GM12878 (cell line): ENCODE data around the gene SLCO6A1. TPM values are rescaled to one million over a fixed set of nuclear protein-coding genes. Genes with fewer than 3 reads are reported as not detected.

Experiments used
- ATAC-seq: fragments of 200-7000 bp; cut with Tn5 transposase; 3 replicates; pipeline ENCODE4 v1.9.1; 2020; ENCODE audit warnings: mild to moderate bottlenecking, moderate library complexity
- BruUV-seq: library from RNA; stranded (reverse); fragments of 400-500 nt; replicated peaks from 2 replicates; lab custom pipeline; 2021; lab: Mats Ljungman, UMichigan
- CTCF ChIA-PET: fragments of 300-600 bp; sonication (Branson Sonifier 250); formaldehyde crosslinking; extraction: SDS; loops from one replicate; lab custom pipeline; 2021; ENCODE audit warnings: inconsistent platforms; lab: Yijun Ruan, JAX
- POLR2A ChIA-PET: fragments of 350-600 bp; formaldehyde crosslinking; extraction: SDS; loops from one replicate; lab custom pipeline; 2021; ENCODE audit warnings: inconsistent platforms; lab: Charles Lee
- RAD21 ChIA-PET: fragments of 300-600 bp; sonication (Branson Sonifier 250); formaldehyde crosslinking; loops from one replicate; lab custom pipeline; 2023; ENCODE audit warnings: antibody characterized with exemption; ENCODE audit not compliant: unreplicated experiment; lab: Charles Lee
- SMC1A ChIA-PET: fragments of 300-600 bp; sonication (Branson Sonifier 250); formaldehyde crosslinking; loops from one replicate; lab custom pipeline; 2023; ENCODE audit not compliant: unreplicated experiment, uncharacterized antibody; lab: Charles Lee
- DNase-seq: peaks from one replicate; pipeline ENCODE4 v3.0.0-alpha.2; 2011; ENCODE audit warnings: low read depth, low spot score
- FAIRE-seq: peaks from 3 replicates; lab custom pipeline; 2011; peaks lifted over from hg19 to GRCh38; lab: Jason Lieb, UNC
- H2AFZ ChIP-seq: 2 replicates; pipeline ENCODE4 v1.6.0; 2011; ENCODE audit warnings: low read depth, low read length, control low read depth; ENCODE audit not compliant: control insufficient read depth
- H3K27ac ChIP-seq: 2 replicates; pipeline ENCODE4 v1.5.1; 2011; ENCODE audit warnings: control low read depth; ENCODE audit not compliant: control insufficient read depth, insufficient read depth
- H3K27me3 ChIP-seq, 2 experiments: replicated peaks in 1 of 2; 2 replicates each; pipeline versions ENCODE4 v1.6.0 to v1.6.1; 2011; ENCODE audit warnings: low read length in 1 of 2; ENCODE audit not compliant: control insufficient read depth in 2 of 2, insufficient read depth in 2 of 2
- H3K36me3 ChIP-seq, 2 experiments: 2 replicates each; pipeline ENCODE4 v1.5.1; 2011; ENCODE audit warnings: low read length in 1 of 2; ENCODE audit not compliant: control insufficient read depth in 2 of 2, insufficient read depth in 2 of 2
- H3K4me1 ChIP-seq: 2 replicates; pipeline ENCODE4 v1.6.1; 2011; ENCODE audit warnings: mild to moderate bottlenecking, low read length, moderate library complexity, mixed read lengths; ENCODE audit not compliant: control insufficient read depth, insufficient read depth
- H3K4me2 ChIP-seq: 2 replicates; pipeline ENCODE4 v1.6.0; 2011; ENCODE audit warnings: control low read depth; ENCODE audit not compliant: control insufficient read depth, insufficient read depth
- H3K4me3 ChIP-seq: fragments of 200-600 bp; sonication (generic); 2 replicates; pipeline ENCODE4 v1.5.1; 2016
- H3K79me2 ChIP-seq: 2 replicates; pipeline ENCODE4 v1.6.0; 2011; ENCODE audit warnings: low read length; ENCODE audit not compliant: control insufficient read depth, insufficient read depth
- H3K9ac ChIP-seq: 2 replicates; pipeline ENCODE4 v1.8.0; 2011; ENCODE audit warnings: low read length, control low read depth, mixed read lengths; ENCODE audit not compliant: control insufficient read depth, insufficient read depth
- H3K9me3 ChIP-seq: replicated peaks from 3 replicates; pipeline ENCODE4 v1.5.1; 2011; ENCODE audit warnings: mild to moderate bottlenecking, low read length; ENCODE audit not compliant: control insufficient read depth, insufficient read depth
- H4K20me1 ChIP-seq: 2 replicates; pipeline ENCODE4 v1.6.0; 2011; ENCODE audit not compliant: control insufficient read depth, insufficient read depth
- CBFB ChIP-seq: IDR thresholded peaks from 2 replicates; pipeline ENCODE4 v1.6.1; 2016; ENCODE audit warnings: antibody characterized with exemption, low read depth
- RAD21 ChIP-seq: IDR thresholded peaks from 2 replicates; pipeline ENCODE4 v1.6.1; 2011; ENCODE audit warnings: mild to moderate bottlenecking, low read depth, low read length, moderate library complexity; ENCODE audit not compliant: insufficient read depth
- SMC3 ChIP-seq: IDR thresholded peaks from 2 replicates; pipeline ENCODE4 v1.6.1; 2011; ENCODE audit warnings: low read length, improper control_type of control experiment, borderline replicate concordance
- WGBS: methylation state at CpG from one replicate; pipeline ENCODE4 v1.1.6; 2016; ENCODE audit warnings: low lambda C conversion rate; ENCODE audit not compliant: insufficient replicate concordance, insufficient coverage; ENCODE audit errors: missing lambda C conversion rate; 5-methylcytosine and 5-hydroxymethylcytosine counted together
- in situ Hi-C: fragments of 300-500 bp; cut with MboI; formaldehyde crosslinking; loops from 9 replicates; pipeline ENCODE4 v1.14.3; 2018; ENCODE audit warnings: mixed read lengths
- intact Hi-C: fragments of 100-400 bp; cut with micrococcal nuclease; formaldehyde crosslinking; loops from one replicate; pipeline ENCODE4 v1.14.2; 2022; ENCODE audit not compliant: unreplicated experiment
- polyA plus RNA-seq, 11 experiments: library from polyadenylated mRNA; depleted of rRNA in 4 of 11; unstranded in 6 of 11; stranded (reverse) in 5 of 11; fragments of >200 nt; fragmentation: Nextera tagmentation in 4 of 11; fragmentation: Illumina TruSeq in 1 of 11; extraction: Ambion mirVana in 4 of 11; extraction: Trizol in 1 of 11; gene quantifications; 1 replicate in 1 of 11; 2 replicates in 10 of 11; pipeline versions ENCODE4 v1.2.1 to v1.2.3, GENCODE V29; 2011 to 2016; ENCODE audit warnings: inconsistent platforms in 2 of 11, missing spikeins in 2 of 11, low read depth in 1 of 11
- total RNA-seq, 4 experiments: library from RNA; depleted of rRNA in 3 of 4; stranded (reverse); fragments of >200 nt in 3 of 4; fragmentation: Illumina TruSeq in 1 of 4; extraction: Trizol in 1 of 4; gene quantifications; 2 replicates each; pipeline versions ENCODE4 v1.2.1 to v1.2.3, GENCODE V29; 2013 to 2021
- TF ChIP-seq, protein P1 (sequence below), 3 experiments: IDR thresholded peaks in 2 of 3; conservative IDR thresholded peaks in 1 of 3; 2 replicates each; pipeline ENCODE4 v1.5.1; 2011; ENCODE audit warnings: low read depth in 3 of 3, low read length in 3 of 3, mild to moderate bottlenecking in 3 of 3, control low read depth in 2 of 3, moderate library complexity in 2 of 3, inconsistent platforms in 1 of 3, mixed read lengths in 1 of 3; ENCODE audit not compliant: control insufficient read depth in 2 of 3, insufficient read depth in 1 of 3; ENCODE audit errors: extremely low read depth in 1 of 3

The SLCO6A1 gene
- total and polyA plus RNA-seq, 10 of the 15 experiments (the other 5 are each of a cell fraction or from before 2014, with no cell fraction given), result not detected

DNA sequence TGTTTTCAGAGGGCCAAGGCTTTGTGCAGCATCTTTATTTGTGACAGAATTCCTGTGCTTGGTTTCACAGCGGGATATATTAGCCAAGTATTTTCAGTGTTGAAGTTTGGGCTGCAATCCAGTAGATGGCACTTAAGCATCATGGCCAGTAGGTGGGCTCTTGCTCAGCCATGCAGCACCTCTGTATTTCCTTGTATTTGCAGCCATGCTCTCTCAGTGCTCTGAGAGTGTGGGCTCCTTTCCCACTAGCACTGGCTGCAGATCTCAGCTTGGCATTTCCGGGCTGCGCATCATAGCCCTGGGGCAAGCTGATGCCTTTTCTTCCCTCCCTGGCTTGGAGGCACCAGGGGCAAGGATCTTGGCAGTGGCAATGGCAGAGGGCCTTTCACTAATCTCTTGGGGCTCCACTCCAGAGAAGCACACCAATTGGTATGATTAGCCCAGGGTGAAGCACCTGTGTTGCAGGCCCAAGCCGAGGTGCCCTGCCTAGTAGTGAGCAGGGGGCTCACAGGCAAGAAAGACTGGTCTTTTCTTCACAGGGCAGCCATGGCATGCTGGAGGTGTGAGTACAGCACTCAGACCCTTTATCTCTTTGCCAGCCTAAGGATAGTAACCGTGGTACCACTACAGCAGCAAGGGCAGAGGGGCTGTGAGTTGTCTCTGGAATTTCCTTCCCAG, 48.3 kb downstream of the SLCO6A1 start:
- Histone ChIP-seq H3K27ac (no peak overlapping the region), H4K20me1 (no peaks in the 10 kb centered on the region), H3K27me3 (no peaks in the 10 kb centered on the region), H3K4me1 (no peaks in the 10 kb centered on the region), H3K4me3 (no peak overlapping the region), H3K79me2 (no peaks in the 10 kb centered on the region), H3K36me3 (no peaks in the 10 kb centered on the region), H3K9me3 (no peaks in the 10 kb centered on the region), H3K9ac (no peak overlapping the region), H2AFZ (no peak overlapping the region), H3K4me2 (no peak overlapping the region)
- CTCF ChIA-PET, result interaction anchor here (1.0 to 1.5 kb wide), 4 partner anchors 18 to 95 kb away, joined by 3 to 5 read pairs (median 4); no protein-coding TSS in a partner anchor
- SMC1A ChIA-PET, result interaction anchor here (1.2 to 1.9 kb wide), 2 partner anchors 22 to 94 kb away, joined by 3 to 5 read pairs; no protein-coding TSS in a partner anchor
- in situ Hi-C loops, result no loop called here
- DNase-seq (no peak), FAIRE-seq (no peak), ATAC-seq (peak; percentile 70)
- WGBS, result 50% methylated on average over 5 of the region's 5 CpGs
- RAD21 ChIA-PET, result interaction anchor here (1.7 kb wide), 1 partner anchor 95 kb away, joined by 5 read pairs; no protein-coding TSS in a partner anchor
- BruUV-seq, result no TSS peak
- POLR2A ChIA-PET, result no interaction called here
- TF ChIP-seq CBFB (no peak), SMC3 (peak; percentile 31; the same call in 1 of the 2 replicates), RAD21 (peak; percentile 56)
- TF ChIP-seq, protein P1, sequence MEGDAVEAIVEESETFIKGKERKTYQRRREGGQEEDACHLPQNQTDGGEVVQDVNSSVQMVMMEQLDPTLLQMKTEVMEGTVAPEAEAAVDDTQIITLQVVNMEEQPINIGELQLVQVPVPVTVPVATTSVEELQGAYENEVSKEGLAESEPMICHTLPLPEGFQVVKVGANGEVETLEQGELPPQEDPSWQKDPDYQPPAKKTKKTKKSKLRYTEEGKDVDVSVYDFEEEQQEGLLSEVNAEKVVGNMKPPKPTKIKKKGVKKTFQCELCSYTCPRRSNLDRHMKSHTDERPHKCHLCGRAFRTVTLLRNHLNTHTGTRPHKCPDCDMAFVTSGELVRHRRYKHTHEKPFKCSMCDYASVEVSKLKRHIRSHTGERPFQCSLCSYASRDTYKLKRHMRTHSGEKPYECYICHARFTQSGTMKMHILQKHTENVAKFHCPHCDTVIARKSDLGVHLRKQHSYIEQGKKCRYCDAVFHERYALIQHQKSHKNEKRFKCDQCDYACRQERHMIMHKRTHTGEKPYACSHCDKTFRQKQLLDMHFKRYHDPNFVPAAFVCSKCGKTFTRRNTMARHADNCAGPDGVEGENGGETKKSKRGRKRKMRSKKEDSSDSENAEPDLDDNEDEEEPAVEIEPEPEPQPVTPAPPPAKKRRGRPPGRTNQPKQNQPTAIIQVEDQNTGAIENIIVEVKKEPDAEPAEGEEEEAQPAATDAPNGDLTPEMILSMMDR (IDR thresholded peaks at IDR 0.05 in 2 of 3, conservative IDR thresholded peaks at IDR 0.05 in 1 of 3; ENCODE audit: control insufficient read depth in 2 of 3, extremely low read depth in 1 of 3, insufficient read depth in 1 of 3, low read depth in 3 of 3, low read length in 3 of 3), result peak; percentile 32 to 41 (median 35); a peak in 5 of 6 replicates
- intact Hi-C loops, result loop anchor here (2.0 kb wide), 1 partner anchor 112 kb away; no protein-coding TSS in a partner anchor
